ENCODE data around the gene FZR1.

DNA sequence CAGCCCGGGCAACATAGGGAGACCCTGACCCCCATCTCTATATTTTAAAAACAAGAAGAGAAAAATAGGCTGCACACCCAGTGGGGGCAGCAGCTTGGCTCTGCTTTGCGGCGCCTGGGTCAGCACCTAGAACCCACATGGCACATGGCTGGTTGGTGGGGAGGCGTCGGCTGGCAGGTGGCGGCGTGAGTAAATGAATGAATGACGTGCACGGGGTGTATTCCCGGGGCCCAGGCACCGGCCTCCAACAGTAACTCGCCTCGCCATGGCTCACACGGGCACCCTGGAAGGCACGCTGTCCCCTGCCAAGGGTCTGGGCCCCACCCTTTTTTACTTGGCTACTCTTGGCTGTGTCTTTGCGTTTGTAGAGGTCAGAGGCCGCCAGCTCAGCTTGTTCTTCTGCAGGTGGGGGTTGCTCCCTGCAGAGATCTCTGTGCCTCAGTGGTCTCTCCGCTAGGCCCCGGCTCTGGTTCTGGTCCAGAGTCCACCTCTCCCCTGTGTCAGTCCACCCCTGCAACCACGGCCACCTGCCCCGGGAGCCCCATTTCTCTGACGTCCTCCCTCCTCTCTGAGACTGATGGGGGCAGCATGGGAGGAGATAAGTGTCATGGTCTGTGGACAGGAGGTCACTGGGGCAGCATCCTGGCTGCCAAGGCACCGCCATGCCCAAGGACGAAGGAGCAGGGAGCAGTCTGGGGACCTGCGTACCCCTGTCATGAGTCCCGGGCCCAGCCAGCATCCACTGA is 5.6 kb downstream of the FZR1 start:
- no peak for TF ChIP-seq EZH2 (IDR thresholded peaks at IDR 0.05; ENCODE audit: borderline replicate concordance, low read depth, low read length, severe bottlenecking)
- TF ChIP-seq, protein P1, sequence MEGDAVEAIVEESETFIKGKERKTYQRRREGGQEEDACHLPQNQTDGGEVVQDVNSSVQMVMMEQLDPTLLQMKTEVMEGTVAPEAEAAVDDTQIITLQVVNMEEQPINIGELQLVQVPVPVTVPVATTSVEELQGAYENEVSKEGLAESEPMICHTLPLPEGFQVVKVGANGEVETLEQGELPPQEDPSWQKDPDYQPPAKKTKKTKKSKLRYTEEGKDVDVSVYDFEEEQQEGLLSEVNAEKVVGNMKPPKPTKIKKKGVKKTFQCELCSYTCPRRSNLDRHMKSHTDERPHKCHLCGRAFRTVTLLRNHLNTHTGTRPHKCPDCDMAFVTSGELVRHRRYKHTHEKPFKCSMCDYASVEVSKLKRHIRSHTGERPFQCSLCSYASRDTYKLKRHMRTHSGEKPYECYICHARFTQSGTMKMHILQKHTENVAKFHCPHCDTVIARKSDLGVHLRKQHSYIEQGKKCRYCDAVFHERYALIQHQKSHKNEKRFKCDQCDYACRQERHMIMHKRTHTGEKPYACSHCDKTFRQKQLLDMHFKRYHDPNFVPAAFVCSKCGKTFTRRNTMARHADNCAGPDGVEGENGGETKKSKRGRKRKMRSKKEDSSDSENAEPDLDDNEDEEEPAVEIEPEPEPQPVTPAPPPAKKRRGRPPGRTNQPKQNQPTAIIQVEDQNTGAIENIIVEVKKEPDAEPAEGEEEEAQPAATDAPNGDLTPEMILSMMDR (IDR thresholded peaks at IDR 0.05; ENCODE audit: borderline replicate concordance, extremely low read depth, low read length, poor library complexity, severe bottlenecking): no peak

All from DND-41 (cell line).